Effector memory CD4-positive, alpha-beta T cell (primary cell): ENCODE results near the gene PKNOX2.

Experiments used
- DNase-seq, 3 donors: peaks; one replicate each; pipeline ENCODE4 v3.0.0-alpha.2; 2020
- H3K27ac ChIP-seq: 2 replicates; pipeline ENCODE4 v1.7.0; 2013; ENCODE audit warnings: mild to moderate bottlenecking, low read length, moderate library complexity; ENCODE audit not compliant: insufficient read depth, poor library complexity, severe bottlenecking
- H3K27me3 ChIP-seq: replicated peaks from 2 replicates; pipeline ENCODE4 v1.7.0; 2013; ENCODE audit warnings: mild to moderate bottlenecking, low read length; ENCODE audit not compliant: insufficient read depth, control insufficient read depth, poor library complexity, severe bottlenecking
- H3K36me3 ChIP-seq: 2 replicates; pipeline ENCODE4 v1.7.0; 2013; ENCODE audit warnings: mild to moderate bottlenecking, low read length, moderate library complexity; ENCODE audit not compliant: control insufficient read depth, insufficient read depth
- H3K4me1 ChIP-seq: 2 replicates; pipeline ENCODE4 v1.7.0; 2013; ENCODE audit warnings: low read length, mild to moderate bottlenecking; ENCODE audit not compliant: control insufficient read depth, insufficient read depth, poor library complexity, severe bottlenecking
- H3K4me3 ChIP-seq: 2 replicates; pipeline ENCODE4 v1.7.0; 2013; ENCODE audit warnings: low read length, low read depth, mild to moderate bottlenecking; ENCODE audit not compliant: insufficient read depth, poor library complexity, severe bottlenecking
- H3K9me3 ChIP-seq: 2 replicates; pipeline ENCODE4 v1.7.0; 2013; ENCODE audit warnings: mild to moderate bottlenecking, low read length, moderate library complexity; ENCODE audit not compliant: control insufficient read depth

Gene PKNOX2

DNA sequence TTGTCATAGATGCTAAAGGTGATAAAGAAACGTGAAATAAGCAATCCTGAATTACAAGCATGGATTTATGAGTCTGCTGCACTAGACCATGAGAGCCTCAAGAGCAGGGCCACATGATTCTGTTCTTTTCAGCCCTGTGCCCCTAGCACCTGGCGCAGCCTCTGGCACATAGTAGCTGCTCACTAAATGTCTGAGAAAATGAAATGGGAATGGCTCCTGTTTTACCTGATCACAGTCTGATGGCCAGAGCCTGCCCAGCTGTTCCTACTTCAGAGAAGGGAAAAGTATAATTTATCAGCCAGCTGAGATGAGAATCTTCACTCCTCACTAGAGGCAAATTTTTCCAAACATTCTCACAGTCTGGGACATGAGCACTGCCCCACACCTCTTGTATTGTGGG lies 10.7 kb upstream of the PKNOX2 start:
- H3K27me3 ChIP-seq = no peaks in the 10 kb centered on the region

DNA sequence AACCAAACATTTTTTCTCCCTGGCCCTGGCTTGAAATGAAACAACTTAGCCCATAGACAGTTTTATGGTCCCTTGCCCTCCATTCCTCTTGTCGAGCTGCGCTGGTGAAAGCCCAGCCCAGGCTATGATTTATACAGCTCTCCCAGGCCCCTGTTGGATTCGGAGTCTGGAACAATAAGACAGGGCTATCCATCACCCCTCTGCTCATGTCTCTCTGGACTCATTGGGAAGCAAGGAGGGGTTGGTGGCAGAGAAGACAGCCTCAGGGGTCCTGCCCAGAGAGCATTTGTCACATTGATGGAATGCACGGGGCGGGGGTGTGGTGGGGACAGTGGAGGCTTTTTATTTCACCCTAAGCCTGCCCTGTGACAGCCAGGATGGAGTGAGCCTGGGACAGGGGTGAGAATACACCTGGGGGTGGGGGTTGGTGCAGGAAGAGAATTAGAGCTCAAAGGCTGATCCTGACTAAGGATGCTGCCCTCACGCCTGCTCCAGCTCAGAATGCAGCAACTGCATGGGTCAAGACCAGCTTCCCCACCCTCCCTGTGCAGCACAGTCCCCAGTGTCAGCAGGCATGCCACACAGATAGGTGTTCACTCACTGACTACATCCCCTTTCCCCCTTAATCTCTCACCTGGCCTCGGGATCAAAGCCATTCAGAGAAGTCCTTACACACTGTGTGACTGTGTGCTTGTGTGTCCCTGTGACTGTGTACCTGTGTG lies 10.0 kb upstream of the PKNOX2 start:
- Histone ChIP-seq H3K27ac (no peak overlapping the region), H3K4me1 (no peaks in the 10 kb centered on the region), H3K4me3 (no peak overlapping the region), H3K9me3 (no peaks in the 10 kb centered on the region), H3K27me3 (no peaks in the 10 kb centered on the region), H3K36me3 (no peaks in the 10 kb centered on the region)
- DNase-seq = no peak

More for the DNA sequence above, 10.7 kb upstream of the PKNOX2 start:
- no peak overlapping the region for H3K4me3 ChIP-seq
- no peaks in the 10 kb centered on the region for H3K4me1 ChIP-seq
- DNase-seq = no peak
- no peaks in the 10 kb centered on the region for H3K36me3 ChIP-seq
- H3K27ac ChIP-seq = no peak overlapping the region
- H3K9me3 ChIP-seq = no peaks in the 10 kb centered on the region

DNA sequence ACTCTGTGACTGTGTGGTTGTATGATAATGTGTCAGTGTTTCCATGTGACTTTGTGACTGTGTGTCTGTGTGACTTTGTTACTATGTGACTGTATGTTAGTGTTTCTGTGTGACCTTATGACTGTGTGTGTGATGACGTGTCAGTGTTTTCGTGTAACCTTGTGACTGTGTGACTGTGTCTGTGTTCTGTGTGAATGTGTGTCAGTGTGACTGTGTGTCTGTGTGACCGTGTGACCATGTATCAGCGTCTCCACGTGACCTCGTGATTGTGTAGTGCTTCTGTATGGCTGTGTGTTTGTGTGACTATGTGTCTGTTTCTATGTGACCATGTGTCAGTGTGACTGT lies 9.5 kb upstream of the PKNOX2 start:
- Histone ChIP-seq H3K27ac (no peak overlapping the region), H3K4me1 (no peaks in the 10 kb centered on the region), H3K4me3 (no peak overlapping the region), H3K27me3 (no peaks in the 10 kb centered on the region), H3K9me3 (no peaks in the 10 kb centered on the region), H3K36me3 (no peaks in the 10 kb centered on the region)
- DNase-seq = no peak

DNA sequence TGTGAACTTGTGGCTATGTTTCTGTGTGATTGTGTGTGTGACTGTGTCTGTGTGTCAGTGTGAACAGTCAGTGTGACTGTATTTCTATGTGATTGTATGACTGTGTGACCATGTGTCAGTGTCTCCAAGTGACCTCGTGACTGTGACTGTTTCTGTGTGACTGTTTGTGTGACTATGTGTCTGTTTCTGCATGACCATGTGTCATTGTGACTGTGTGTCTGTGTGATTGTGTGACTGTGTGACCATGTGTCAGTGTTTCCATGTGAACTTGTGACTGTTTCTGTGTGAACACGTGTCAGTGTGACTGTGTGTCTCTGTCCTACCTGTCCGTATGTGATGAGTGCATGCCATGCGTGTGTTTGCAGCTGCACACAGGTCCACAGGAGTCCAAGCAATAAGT lies 8.8 kb upstream of the PKNOX2 start:
- H3K27ac ChIP-seq = no peak overlapping the region
- H3K9me3 ChIP-seq = no peaks in the 10 kb centered on the region
- no peak for DNase-seq
- no peaks in the 10 kb centered on the region for H3K36me3 ChIP-seq
- H3K4me1 ChIP-seq = no peaks in the 10 kb centered on the region
- no peak overlapping the region for H3K4me3 ChIP-seq
- H3K27me3 ChIP-seq = no peaks in the 10 kb centered on the region

DNA sequence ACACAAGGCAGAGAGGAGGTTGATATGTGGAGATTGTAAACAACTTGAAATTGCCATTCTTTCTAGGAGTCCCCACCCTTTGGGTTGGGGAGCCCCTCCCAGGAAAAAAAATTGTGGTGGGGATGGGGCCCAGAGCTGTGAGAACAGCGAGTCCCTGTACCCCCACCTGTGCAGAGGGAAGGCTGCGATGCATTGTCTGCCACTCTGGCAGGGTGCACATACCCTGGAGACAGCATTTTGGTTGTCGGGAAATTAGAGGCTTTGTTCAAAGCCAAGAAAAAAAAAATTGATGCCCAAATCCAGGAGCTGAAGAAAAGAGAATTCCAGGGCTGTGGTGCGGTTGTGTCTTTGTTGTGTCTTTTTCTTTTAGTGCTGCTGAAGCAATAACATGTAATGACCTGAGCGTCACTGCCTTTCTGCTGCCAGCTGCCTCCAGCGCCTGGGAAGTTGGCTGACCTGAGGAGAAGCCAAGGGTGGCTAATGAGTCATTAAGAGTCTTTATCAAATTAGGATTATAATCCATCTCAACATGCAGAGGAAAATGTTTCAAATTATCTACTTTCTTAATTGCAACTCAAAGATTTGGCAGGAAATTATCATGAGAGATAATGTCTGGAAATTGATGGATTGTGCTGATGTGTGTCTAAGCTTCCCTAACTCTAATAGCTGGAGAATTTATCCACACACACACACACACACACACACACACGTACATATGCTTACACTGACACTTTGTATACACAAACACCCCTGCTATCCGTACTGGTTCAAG lies 8.0 kb upstream of the PKNOX2 start:
- no peak for DNase-seq
- H3K4me1 ChIP-seq = no peaks in the 10 kb centered on the region
- no peaks in the 10 kb centered on the region for H3K36me3 ChIP-seq
- H3K27me3 ChIP-seq = no peaks in the 10 kb centered on the region
- no peaks in the 10 kb centered on the region for H3K9me3 ChIP-seq
- no peak overlapping the region for H3K4me3 ChIP-seq
- H3K27ac ChIP-seq = no peak overlapping the region

DNA sequence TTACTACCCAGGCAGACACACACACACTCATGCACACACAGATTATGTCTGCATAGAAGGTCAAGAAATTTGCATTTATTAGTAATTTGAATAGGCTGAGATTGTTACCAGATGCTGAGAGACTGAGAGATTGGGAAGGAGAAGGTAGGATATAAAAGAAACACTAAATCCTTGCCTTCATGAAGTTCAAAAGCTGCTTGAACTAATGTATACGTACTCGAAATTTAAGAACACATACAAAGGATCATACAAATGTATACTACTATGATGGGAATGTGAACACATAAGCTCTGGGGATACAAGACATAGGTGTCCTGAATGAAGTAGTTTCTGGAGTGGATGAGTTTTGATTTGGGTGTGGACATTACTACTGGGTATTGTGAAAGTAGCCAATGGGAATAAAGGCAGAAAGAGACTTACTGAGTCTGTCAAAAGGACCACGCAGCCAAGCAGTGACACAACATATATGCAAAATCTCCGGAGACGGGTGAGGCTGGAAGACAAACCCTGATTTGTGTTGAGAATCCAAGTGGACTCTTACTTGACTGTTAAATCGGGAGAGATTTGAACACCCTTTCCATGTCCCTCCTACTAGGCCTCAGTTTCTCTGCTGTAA lies 7.3 kb upstream of the PKNOX2 start:
- DNase-seq = no peak
- Histone ChIP-seq H3K4me1 (no peaks in the 10 kb centered on the region), H3K27ac (no peak overlapping the region), H3K4me3 (no peak overlapping the region), H3K27me3 (no peaks in the 10 kb centered on the region), H3K9me3 (no peaks in the 10 kb centered on the region), H3K36me3 (no peaks in the 10 kb centered on the region)

DNA sequence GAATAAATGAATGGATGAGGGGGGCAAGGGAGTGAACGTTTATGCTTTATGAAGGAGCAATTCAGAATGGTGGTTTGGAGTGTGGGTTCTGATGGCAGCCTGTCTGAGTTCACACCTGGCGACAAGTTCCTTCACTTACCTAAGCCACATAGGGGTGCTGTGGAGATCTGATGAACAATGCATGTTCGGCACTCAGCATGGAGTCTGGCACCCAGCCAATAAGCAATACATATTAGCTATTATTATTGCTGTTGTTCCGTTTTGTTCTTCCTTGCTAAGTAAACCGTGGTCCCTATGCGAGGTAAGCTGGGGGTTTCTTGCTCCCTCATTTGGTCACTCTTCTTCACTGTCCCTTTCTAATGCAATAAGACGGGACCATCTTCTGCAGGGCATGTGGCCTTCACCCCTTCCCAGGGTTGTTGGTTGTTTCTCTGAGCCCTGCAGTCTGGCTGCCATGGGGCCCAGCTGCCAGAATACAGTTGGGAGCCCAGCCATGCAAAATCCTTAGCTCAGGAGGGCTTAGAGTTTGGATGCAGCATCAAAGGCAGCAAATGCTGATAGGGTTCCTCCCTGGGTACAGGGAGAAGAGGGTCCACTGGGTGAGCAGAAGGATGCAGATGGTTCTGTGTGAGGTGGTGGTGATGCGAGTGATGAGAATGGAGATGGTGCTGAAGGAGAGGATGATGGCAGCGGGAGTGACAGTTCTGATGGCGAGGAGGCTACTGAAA lies 6.4 kb upstream of the PKNOX2 start:
- Histone ChIP-seq H3K27me3 (no peaks in the 10 kb centered on the region), H3K9me3 (no peaks in the 10 kb centered on the region), H3K27ac (no peak overlapping the region), H3K36me3 (no peaks in the 10 kb centered on the region), H3K4me1 (no peaks in the 10 kb centered on the region), H3K4me3 (no peak overlapping the region)
- DNase-seq = no peak

DNA sequence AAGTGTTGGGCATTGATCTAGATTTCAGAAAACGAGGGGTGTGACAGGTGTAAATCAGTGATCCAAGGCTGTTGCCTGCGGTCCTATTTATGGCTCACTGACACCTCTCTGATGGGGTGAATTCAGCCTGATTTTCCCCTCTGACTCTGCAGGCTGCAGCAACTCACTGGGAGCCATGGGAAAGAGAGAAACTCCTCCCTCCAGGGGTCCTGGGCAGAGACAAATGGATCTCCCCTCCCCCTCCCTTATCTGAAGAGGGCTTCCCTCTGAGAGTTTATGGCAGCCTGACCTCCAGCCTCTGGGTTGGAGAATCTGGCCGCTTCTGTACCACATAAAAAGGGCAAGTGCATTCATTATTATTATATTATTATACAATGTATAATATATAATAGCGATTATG lies 1.8 kb upstream of the PKNOX2 start:
- no peak overlapping the region for H3K4me3 ChIP-seq
- no peak overlapping the region for H3K27ac ChIP-seq
- H3K27me3 ChIP-seq = peaks cover 26% of the 10 kb centered on the region

DNA sequence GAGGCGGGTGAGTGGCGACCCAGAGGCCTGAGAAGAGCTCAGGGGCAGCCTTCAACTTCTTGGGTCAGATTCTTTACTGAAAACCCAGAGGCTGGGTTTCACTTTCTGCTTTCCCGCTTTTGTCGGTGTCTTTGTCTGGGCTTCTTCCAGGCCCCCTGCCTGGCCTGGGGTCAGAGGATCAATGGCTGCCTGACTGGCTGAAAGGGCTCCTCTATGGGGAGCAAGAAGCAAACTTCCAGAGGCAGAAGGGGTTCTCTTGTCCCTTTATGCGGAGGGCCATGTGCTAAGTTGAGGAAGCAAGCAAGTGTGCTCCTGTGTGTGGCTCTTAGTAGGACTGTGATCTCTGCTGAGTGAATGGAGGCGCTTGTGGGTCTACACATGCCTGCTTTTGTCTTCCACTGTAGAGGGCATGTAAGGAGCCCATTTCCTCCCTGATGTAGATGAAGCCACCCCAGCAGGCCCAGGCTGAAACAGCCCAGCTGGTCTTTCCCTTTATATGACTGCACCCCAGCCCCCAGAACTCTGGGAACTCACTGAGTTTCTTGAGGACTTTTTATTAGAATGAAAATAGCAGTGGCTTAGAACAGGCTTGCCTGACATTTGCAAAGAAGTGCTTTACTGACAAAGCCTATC lies 1.0 kb upstream of the PKNOX2 start:
- no peaks in the 10 kb centered on the region for H3K9me3 ChIP-seq
- H3K27ac ChIP-seq = no peak overlapping the region
- DNase-seq = no peak
- peaks cover 31% of the 10 kb centered on the region for H3K27me3 ChIP-seq
- no peaks in the 10 kb centered on the region for H3K36me3 ChIP-seq
- no peak overlapping the region for H3K4me3 ChIP-seq
- peaks cover 18% of the 10 kb centered on the region for H3K4me1 ChIP-seq

More for the DNA sequence above, 1.8 kb upstream of the PKNOX2 start:
- Histone ChIP-seq H3K4me1 (peaks cover 18% of the 10 kb centered on the region), H3K9me3 (no peaks in the 10 kb centered on the region), H3K36me3 (no peaks in the 10 kb centered on the region)
- no peak for DNase-seq
